Testis (tissue), 3 donors: ENCODE measurements around the gene VSTM2B. TPM values are rescaled to one million over a fixed set of nuclear protein-coding genes. Genes with fewer than 3 reads are reported as not detected.

ENCODE experiments used
- DNase-seq: peaks from one replicate; pipeline ENCODE4 v3.0.0-alpha.2; 2019
- H3K27ac ChIP-seq, 2 donors: fragments of 200-600 bp; sonication (generic); one replicate each; pipeline ENCODE4 v1.5.1; 2019
- H3K27me3 ChIP-seq: fragments of 200-600 bp; sonication (generic); one replicate; pipeline ENCODE4 v1.5.1; 2019
- H3K36me3 ChIP-seq: fragments of 200-600 bp; sonication (generic); one replicate; pipeline ENCODE4 v1.5.1; 2017; ENCODE audit warnings: low read depth; ENCODE audit errors: missing control alignments
- H3K4me1 ChIP-seq: fragments of 200-600 bp; sonication (generic); one replicate; pipeline ENCODE4 v1.5.1; 2019
- H3K4me3 ChIP-seq, 2 donors: fragments of 200-600 bp; sonication (generic); one replicate each; pipeline ENCODE4 v1.5.1; 2017 to 2019
- H3K9me3 ChIP-seq: fragments of 200-600 bp; sonication (generic); one replicate; pipeline ENCODE4 v1.5.1; 2017
- POLR2A ChIP-seq: fragments of 450-650 bp; IDR thresholded peaks from one replicate; pipeline ENCODE4 v1.6.1; 2017; ENCODE audit warnings: antibody characterized with exemption, mild to moderate bottlenecking, moderate library complexity
- WGBS, 2 donors: methylation state at CpG; one replicate each; pipeline ENCODE4 v1.1.5; 2018; 5-methylcytosine and 5-hydroxymethylcytosine counted together
- intact Hi-C: fragments of 100-400 bp; cut with DNase I; formaldehyde crosslinking; loops from one replicate; pipeline ENCODE4 v1.15.1; 2023; ENCODE audit warnings: low total_unique reads
- polyA plus RNA-seq: library from polyadenylated mRNA; stranded (reverse); fragments of 350-450 nt; fragmentation: Illumina TruSeq; extraction: RNeasy Lipid Tissue Mini Kit (QIAGEN cat#74804); gene quantifications from one replicate; pipeline ENCODE4 v1.2.3, GENCODE V29; 2014; ENCODE audit warnings: low read depth, low replicate concordance; ENCODE audit not compliant: insufficient read depth
- total RNA-seq, 2 donors: library from RNA; depleted of rRNA; stranded (reverse); fragments of >200 nt; gene quantifications; one replicate each; pipeline ENCODE4 v1.2.3, GENCODE V29; 2016
- TF ChIP-seq, protein P1 (sequence below), 3 experiments: fragments of 450-650 bp in 2 of 3; fragments of 200-600 bp in 1 of 3; sonication (generic) in 1 of 3; IDR thresholded peaks; one replicate each; pipeline ENCODE4 v1.5.1; 2016 to 2019; ENCODE audit warnings: antibody characterized with exemption in 3 of 3, mild to moderate bottlenecking in 2 of 3, moderate library complexity in 1 of 3

The VSTM2B gene
- total and polyA plus RNA-seq, 3 donors from 2014 or later: 0.50 to 0.62 TPM; not detected in 1

DNA sequence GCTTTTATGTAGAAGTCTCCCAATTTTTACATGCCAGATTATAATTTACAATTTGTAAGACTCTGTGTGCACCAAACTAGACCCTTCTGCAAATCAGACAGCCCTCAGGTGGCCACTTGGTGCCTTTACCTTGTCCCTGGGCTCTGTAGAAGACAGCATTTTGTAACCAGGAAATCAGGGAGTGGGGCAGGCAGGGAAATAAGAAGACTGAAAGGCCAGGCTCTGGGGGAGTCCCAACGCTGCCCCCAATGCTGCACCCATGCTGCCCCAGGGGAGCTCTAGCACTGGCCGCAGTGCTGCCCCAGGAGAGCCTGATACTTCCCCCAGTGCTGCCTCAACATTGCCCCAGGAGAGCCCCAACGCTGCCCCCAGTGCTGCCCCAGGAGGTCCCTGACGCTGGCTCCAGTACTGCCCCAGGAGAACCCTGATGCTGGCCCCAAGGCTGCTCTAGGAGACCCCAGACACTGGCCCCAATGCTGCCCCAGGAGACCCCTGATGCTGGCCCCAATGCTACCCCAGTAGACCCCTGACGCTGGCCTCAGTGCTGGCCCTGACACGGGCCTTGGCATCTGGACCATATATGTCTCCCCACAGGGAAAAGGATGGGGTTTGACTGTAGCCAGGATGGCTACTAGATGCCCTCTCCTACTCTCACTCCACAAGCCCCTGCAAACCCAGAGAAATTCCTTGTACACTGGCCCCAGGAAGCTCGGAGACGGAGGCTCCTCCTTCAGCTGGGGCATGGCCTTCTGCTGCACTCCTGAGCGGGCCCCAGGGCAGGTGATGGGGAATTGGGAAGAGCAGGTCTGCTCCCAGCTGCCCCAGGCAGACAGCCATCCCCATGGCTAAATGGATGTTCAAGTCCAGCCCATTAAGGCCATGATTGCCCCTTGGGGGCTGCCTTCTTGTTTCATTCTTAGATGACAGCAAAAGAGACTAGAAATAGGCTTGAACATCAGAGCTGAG lies 23.6 kb downstream of the VSTM2B start:
- no peaks in the 10 kb centered on the region for H3K27me3 ChIP-seq
- TF ChIP-seq POLR2A: no peak
- TF ChIP-seq, protein P1, sequence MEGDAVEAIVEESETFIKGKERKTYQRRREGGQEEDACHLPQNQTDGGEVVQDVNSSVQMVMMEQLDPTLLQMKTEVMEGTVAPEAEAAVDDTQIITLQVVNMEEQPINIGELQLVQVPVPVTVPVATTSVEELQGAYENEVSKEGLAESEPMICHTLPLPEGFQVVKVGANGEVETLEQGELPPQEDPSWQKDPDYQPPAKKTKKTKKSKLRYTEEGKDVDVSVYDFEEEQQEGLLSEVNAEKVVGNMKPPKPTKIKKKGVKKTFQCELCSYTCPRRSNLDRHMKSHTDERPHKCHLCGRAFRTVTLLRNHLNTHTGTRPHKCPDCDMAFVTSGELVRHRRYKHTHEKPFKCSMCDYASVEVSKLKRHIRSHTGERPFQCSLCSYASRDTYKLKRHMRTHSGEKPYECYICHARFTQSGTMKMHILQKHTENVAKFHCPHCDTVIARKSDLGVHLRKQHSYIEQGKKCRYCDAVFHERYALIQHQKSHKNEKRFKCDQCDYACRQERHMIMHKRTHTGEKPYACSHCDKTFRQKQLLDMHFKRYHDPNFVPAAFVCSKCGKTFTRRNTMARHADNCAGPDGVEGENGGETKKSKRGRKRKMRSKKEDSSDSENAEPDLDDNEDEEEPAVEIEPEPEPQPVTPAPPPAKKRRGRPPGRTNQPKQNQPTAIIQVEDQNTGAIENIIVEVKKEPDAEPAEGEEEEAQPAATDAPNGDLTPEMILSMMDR (IDR thresholded peaks at IDR 0.05): no peak
- H3K9me3 ChIP-seq: no peaks in the 10 kb centered on the region
- H3K4me1 ChIP-seq: no peaks in the 10 kb centered on the region
- no peaks in the 10 kb centered on the region for H3K36me3 ChIP-seq
- WGBS, 2 donors: 75 to 80% methylated on average over 9 of the region's 9 CpGs
- no peak overlapping the region for H3K27ac ChIP-seq
- DNase-seq: no peak
- intact Hi-C loops: no loop called here
- no peak overlapping the region for H3K4me3 ChIP-seq

DNA sequence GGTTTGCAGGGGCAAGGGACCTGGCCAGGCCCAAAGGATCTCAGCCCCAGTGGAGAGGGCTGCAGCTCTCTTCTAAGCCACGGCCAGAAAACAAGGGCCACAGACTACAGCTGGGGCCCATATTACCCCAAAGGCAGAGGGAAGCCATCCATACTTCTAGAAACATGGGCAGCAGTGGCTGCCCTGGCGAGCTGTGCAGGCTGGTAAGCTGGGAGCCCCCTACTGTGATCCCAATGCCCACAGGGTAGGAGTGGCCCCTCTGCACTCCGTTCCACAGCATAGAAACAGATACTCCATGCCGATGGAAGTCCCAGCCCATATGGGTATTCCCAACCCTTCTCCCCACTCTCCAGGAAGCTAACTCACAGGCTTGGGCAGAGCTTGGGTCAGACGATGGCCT lies 25.1 kb downstream of the VSTM2B start:
- H3K27me3 ChIP-seq: no peaks in the 10 kb centered on the region
- no peak overlapping the region for H3K27ac ChIP-seq
- intact Hi-C loops: no loop called here
- no peaks in the 10 kb centered on the region for H3K4me1 ChIP-seq
- H3K4me3 ChIP-seq: no peak overlapping the region
- H3K9me3 ChIP-seq: no peaks in the 10 kb centered on the region
- H3K36me3 ChIP-seq: no peaks in the 10 kb centered on the region
- DNase-seq: no peak
- WGBS, 2 donors: 79 to 87% methylated on average over 2 to 5 of the region's 5 CpGs
- TF ChIP-seq POLR2A: no peak
- TF ChIP-seq, protein P1 (IDR thresholded peaks at IDR 0.05): no peak

DNA sequence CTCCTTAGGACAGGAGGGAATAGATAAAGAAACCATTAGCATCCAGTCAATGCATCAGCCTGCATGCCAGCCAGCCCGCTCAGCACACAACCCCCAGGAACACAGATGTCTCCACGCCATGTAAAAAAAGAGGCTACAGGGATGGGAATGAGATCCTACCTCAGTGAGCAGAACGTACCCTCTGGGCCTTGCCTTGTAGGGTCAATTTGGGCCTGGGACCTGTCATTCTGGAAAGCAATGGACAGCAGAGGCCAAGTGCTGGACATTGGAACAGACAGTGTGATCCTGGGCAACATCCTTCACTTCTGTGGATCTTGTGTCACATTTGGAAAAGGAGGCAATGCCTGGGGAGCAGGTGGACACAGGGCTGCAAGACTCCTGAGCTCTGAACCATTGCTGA lies 26.0 kb downstream of the VSTM2B start:
- no peak for DNase-seq

DNA sequence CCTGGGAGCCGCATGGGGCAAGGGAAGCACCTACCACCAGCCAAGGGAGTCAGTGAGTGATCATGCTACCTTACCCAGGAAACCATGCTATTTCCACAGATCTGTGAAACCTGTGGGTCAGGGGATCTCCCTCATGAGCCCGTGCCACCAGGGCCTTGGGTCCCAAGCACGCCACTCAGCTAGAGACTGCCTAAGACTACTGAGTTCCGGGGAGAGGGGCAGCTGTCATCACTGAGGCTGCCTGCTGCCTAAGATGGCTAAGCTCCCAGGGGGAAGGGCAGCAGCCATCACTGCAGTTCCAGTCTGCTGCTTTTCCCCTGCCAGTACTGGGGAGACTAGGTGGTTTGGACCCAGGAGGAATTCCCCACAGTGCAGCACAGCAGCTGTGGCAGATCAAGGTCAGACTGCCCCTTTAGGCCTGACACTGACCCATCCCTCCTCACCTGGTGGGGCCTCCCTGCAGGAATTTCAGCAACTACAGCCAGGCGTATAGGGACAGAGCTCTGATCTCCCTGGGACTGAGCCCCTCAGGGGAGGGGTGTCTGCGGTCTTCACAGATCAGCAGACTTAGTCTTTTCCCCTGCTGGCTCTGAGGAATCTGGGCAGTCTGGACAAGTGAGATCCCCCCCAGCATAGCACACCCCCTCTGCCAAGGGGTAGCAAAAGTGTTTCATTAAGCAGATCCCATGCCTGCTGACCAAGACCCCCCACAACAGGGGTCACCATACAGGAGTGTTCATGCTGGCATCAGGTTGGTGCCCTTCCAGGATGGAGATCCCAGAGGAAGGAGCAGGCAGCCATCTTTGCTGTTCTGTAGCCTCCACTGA lies 26.9 kb downstream of the VSTM2B start:
- DNase-seq: no peak
- Histone ChIP-seq H3K27me3 (no peaks in the 10 kb centered on the region), H3K27ac (no peak overlapping the region), H3K4me1 (no peaks in the 10 kb centered on the region), H3K4me3 (no peak overlapping the region), H3K36me3 (no peaks in the 10 kb centered on the region), H3K9me3 (no peaks in the 10 kb centered on the region)
- WGBS, 2 donors: 83 to 91% methylated on average over 4 to 6 of the region's 6 CpGs
- intact Hi-C loops: no loop called here
- no peak for TF ChIP-seq POLR2A
- TF ChIP-seq, protein P1 (IDR thresholded peaks at IDR 0.05): no peak

More for the DNA sequence above, 26.0 kb downstream of the VSTM2B start:
- 82 to 87% methylated on average over 3 of the region's 3 CpGs for WGBS, 2 donors
- H3K4me3 ChIP-seq: no peak overlapping the region
- intact Hi-C loops: no loop called here
- H3K27me3 ChIP-seq: no peaks in the 10 kb centered on the region
- H3K27ac ChIP-seq: no peak overlapping the region
- TF ChIP-seq POLR2A: no peak
- TF ChIP-seq, protein P1 (IDR thresholded peaks at IDR 0.05): no peak
- H3K9me3 ChIP-seq: no peaks in the 10 kb centered on the region
- H3K36me3 ChIP-seq: no peaks in the 10 kb centered on the region
- no peaks in the 10 kb centered on the region for H3K4me1 ChIP-seq
